ENCODE data around the gene NUDCD2. TPM values are rescaled to one million over a fixed set of nuclear protein-coding genes. Genes with fewer than 3 reads are reported as not detected.

Gene NUDCD2
- total and polyA plus RNA-seq, 2 donors (not counting 3 experiments of a cell fraction or from before 2014, with no cell fraction given) = 3.9 to 50.3 TPM

- Histone ChIP-seq H3K79me2 (ENCODE audit: control insufficient read depth, insufficient read depth, low read length) (peaks cover 16% of the 10 kb centered on the region), H3K36me3 (ENCODE audit: control insufficient read depth in 2 of 2, extremely low read depth in 1 of 2, insufficient read depth in 2 of 2, low read length in 2 of 2) (peaks cover 0 to 3% of the 10 kb centered on the region in 2 experiments), H3K27ac (ENCODE audit: insufficient read depth, low read depth, low read length) (no peak overlapping the region), H3K4me1 (ENCODE audit: control insufficient read depth, extremely low read depth, insufficient read depth, low read length) (peaks cover 9% of the 10 kb centered on the region), H3K9me3 (replicated peaks; ENCODE audit: control insufficient read depth, insufficient read depth, low read length) (no peaks in the 10 kb centered on the region), H3K4me3 (replicated peaks in 1 of 3; ENCODE audit: insufficient read depth in 1 of 3, low read depth in 1 of 3, low read length in 3 of 3) (no peak overlapping the region), H3K4me2 (ENCODE audit: insufficient read depth, low read length) (no peak overlapping the region), H4K20me1 (replicated peaks; ENCODE audit: control insufficient read depth, extremely low read depth, insufficient read depth, low read length) (no peaks in the 10 kb centered on the region), H2AFZ (ENCODE audit: low read depth, low read length) (no peak overlapping the region), H3K9me1 (replicated peaks; ENCODE audit: control insufficient read depth, extremely low read depth, insufficient read depth, low read length) (no peaks in the 10 kb centered on the region), H3K9ac (replicated peaks; ENCODE audit: extremely low read depth, insufficient read depth, low read length) (no peak overlapping the region), H3K27me3 (ENCODE audit: control insufficient read depth in 2 of 2, insufficient read depth in 2 of 2, low read length in 2 of 2) (no peaks in the 10 kb centered on the region)
- dilution Hi-C loops (cut with MboI; ENCODE audit: extremely low pct_ligation_motif_present, low sequenced_read_pairs) (no loop called here), intact Hi-C loops (cut with micrococcal nuclease) (no loop called here)
- BruUV-seq (replicated peaks) = no TSS peak
- ChIA-PET CTCF (interaction anchor here (1.1 kb wide), 1 partner anchor 10 kb away, joined by 4 read pairs; no protein-coding TSS in a partner anchor), POLR2A (interaction anchor here (0.6 kb wide), 1 partner anchor 29 kb away, joined by 6 read pairs; no protein-coding TSS in a partner anchor)
- FAIRE-seq = no peak
- TF ChIP-seq POLR2A (IDR thresholded peaks at IDR 0.05; ENCODE audit: low read depth, low read length) = no peak
- TF ChIP-seq MYC (IDR thresholded peaks at IDR 0.05; ENCODE audit: low read depth, low read length) = no peak
- TF ChIP-seq CTCF (IDR thresholded peaks at IDR 0.05; ENCODE audit: extremely low read depth in 1 of 2, insufficient read depth in 1 of 2, low read depth in 1 of 2, low read length in 2 of 2) = no peak
- no peak for TF ChIP-seq EZH2 (IDR thresholded peaks at IDR 0.05; ENCODE audit: borderline replicate concordance, low read depth, low read length, severe bottlenecking)
- no peak for TF ChIP-seq MAX (IDR thresholded peaks at IDR 0.05; ENCODE audit: insufficient read depth, insufficient read length)
- TF ChIP-seq POLR2AphosphoS5 (IDR thresholded peaks at IDR 0.05; ENCODE audit: insufficient read depth, low read depth, low read length) = no peak
- no peak for TF ChIP-seq FOS (IDR thresholded peaks at IDR 0.05; ENCODE audit: borderline replicate concordance, insufficient read depth, low read length)
- TF ChIP-seq GATA2 (IDR thresholded peaks at IDR 0.05; ENCODE audit: insufficient read depth, insufficient read length, low read depth, low read length) = no peak
- TF ChIP-seq JUN (IDR thresholded peaks at IDR 0.05; ENCODE audit: borderline replicate concordance, insufficient read depth, insufficient read length, low read depth) = no peak
- no peak for DNase-seq (ENCODE audit: low read depth, low spot score)
These were observed 7.8 kb upstream of the NUDCD2 start for GRCh38 chr5:163467682-163468081.

All from endothelial cell of umbilical vein (primary cell).